Liver (tissue), 3 donors: Measurements from ENCODE around the gene MISP.

Experiments
- CTCF ChIP-seq: fragments of 150-350 bp; IDR thresholded peaks from 2 replicates; pipeline ENCODE4 v1.5.1; 2017; ENCODE audit warnings: improper control_type of control experiment, low read depth, low read length; ENCODE audit not compliant: missing input control
- EGR1 ChIP-seq, 2 donors: IDR thresholded peaks; 2 replicates each; pipeline ENCODE4 v1.6.1; 2016 to 2018; ENCODE audit warnings: antibody characterized with exemption in 2 of 2, low read depth in 2 of 2
- JUND ChIP-seq, 2 donors: IDR thresholded peaks; 2 replicates each; pipeline ENCODE4 v1.6.1; 2016; ENCODE audit warnings: antibody characterized with exemption in 2 of 2
- MAX ChIP-seq: IDR thresholded peaks from 2 replicates; pipeline ENCODE4 v1.6.1; 2016; ENCODE audit warnings: antibody characterized with exemption
- REST ChIP-seq: IDR thresholded peaks from 2 replicates; pipeline ENCODE4 v1.6.1; 2016; ENCODE audit warnings: antibody characterized with exemption, mild to moderate bottlenecking
- RXRA ChIP-seq, 2 donors: IDR thresholded peaks; 2 replicates each; pipeline ENCODE4 v1.6.1; 2017 to 2018; ENCODE audit warnings: antibody characterized with exemption in 2 of 2, mild to moderate bottlenecking in 1 of 2
- TAF1 ChIP-seq: conservative IDR thresholded peaks from 2 replicates; pipeline ENCODE4 v1.6.1; 2016; ENCODE audit warnings: antibody characterized with exemption, mild to moderate bottlenecking
- ZBTB33 ChIP-seq: IDR thresholded peaks from 2 replicates; pipeline ENCODE4 v1.6.1; 2016; ENCODE audit warnings: antibody characterized with exemption
- donor health status: healthy.
- donor health status: healthy.

- no peak for TF ChIP-seq EGR1 (IDR thresholded peaks at IDR 0.05; ENCODE audit: low read depth in 2 of 2)
- TF ChIP-seq CTCF: no peak
- TF ChIP-seq JUND (IDR thresholded peaks at IDR 0.05): no peak
- no peak for TF ChIP-seq MAX
- TF ChIP-seq REST: no peak
- TF ChIP-seq TAF1: no peak
- TF ChIP-seq ZBTB33: no peak
- no peak for TF ChIP-seq RXRA (IDR thresholded peaks at IDR 0.05)
Observed at GRCh38 chr19:750640-751423, at the start of gene MISP.
